Ovary (tissue), 9 donors: ENCODE data around the gene RPL15. TPM values are rescaled to one million over a fixed set of nuclear protein-coding genes. Genes with fewer than 3 reads are reported as not detected.

Experiments
- DNase-seq, 5 donors: peaks; one replicate each; pipeline ENCODE4 v3.0.0-alpha.2; 2019 to 2020
- H3K27ac ChIP-seq, 2 donors: fragments of 200-600 bp; one replicate each; pipeline versions ENCODE4 v1.5.1 to v1.8.0; 2019 to 2022
- H3K27me3 ChIP-seq: fragments of 200-600 bp; one replicate; pipeline ENCODE4 v1.8.0; 2022
- H3K36me3 ChIP-seq: fragments of 200-600 bp; sonication (generic); one replicate; pipeline ENCODE4 v1.5.1; 2019
- H3K4me1 ChIP-seq: one replicate; pipeline ENCODE4 v1.8.1; 2013; ENCODE audit warnings: mild to moderate bottlenecking, moderate library complexity; ENCODE audit not compliant: insufficient read depth
- H3K4me3 ChIP-seq: fragments of 200-600 bp; sonication (generic); one replicate; pipeline ENCODE4 v1.5.1; 2017
- H3K9me3 ChIP-seq, 2 donors: fragments of 200-600 bp in 1 of 2; sonication (generic) in 1 of 2; one replicate each; pipeline versions ENCODE4 v1.5.1 to v1.8.1; 2013 to 2019; ENCODE audit warnings: mild to moderate bottlenecking in 1 of 2, moderate library complexity in 1 of 2
- EP300 ChIP-seq: sonication (generic); formaldehyde crosslinking; IDR thresholded peaks from one replicate; pipeline ENCODE4 v1.6.1; 2017; ENCODE audit warnings: antibody characterized with exemption
- POLR2A ChIP-seq: fragments of 450-650 bp; IDR thresholded peaks from one replicate; pipeline ENCODE4 v1.6.1; 2017; ENCODE audit warnings: antibody characterized with exemption, mild to moderate bottlenecking, moderate library complexity
- WGBS, 3 donors: extraction: QIAGEN DNeasy Blood & Tissue Kit in 1 of 3; methylation state at CpG; one replicate each; pipeline versions ENCODE4 v1.1.5 to v1.1.7; 2013 to 2017; 5-methylcytosine and 5-hydroxymethylcytosine counted together
- intact Hi-C, 4 donors: fragments of 100-400 bp; cut with DNase I; formaldehyde crosslinking; loops; one replicate each; pipeline versions ENCODE4 v1.11.0 to v1.15.1; 2022 to 2023
- polyA plus RNA-seq, 2 donors: library from polyadenylated mRNA; stranded (reverse); fragments of 200-250 nt in 1 of 2; fragments of 350-450 nt in 1 of 2; fragmentation: Illumina TruSeq in 1 of 2; extraction: RNeasy Lipid Tissue Mini Kit (QIAGEN cat#74804) in 1 of 2; gene quantifications; one replicate each; pipeline ENCODE4 v1.2.3, GENCODE V29; 2013 to 2014
- total RNA-seq, 7 donors: library from RNA; depleted of rRNA in 2 of 7; stranded (reverse); fragments of >200 nt in 2 of 7; fragmentation: NEBNext Ultra II Directional in 3 of 7; extraction: Animal tissue kit (Norgen Biotek cat#: 25700) in 3 of 7; gene quantifications; one replicate each; pipeline versions ENCODE4 v1.1.0 to v1.2.4, GENCODE V29; 2016 to 2023
- TF ChIP-seq, protein P1 (sequence below), 3 donors: fragments of 450-650 bp in 2 of 3; fragments of 200-600 bp in 1 of 3; IDR thresholded peaks; one replicate each; pipeline versions ENCODE4 v1.5.1 to v1.8.0; 2016 to 2022; ENCODE audit warnings: antibody characterized with exemption in 3 of 3, mild to moderate bottlenecking in 1 of 3
- donor health status: DM: no; HTN: no; CAD: no; lungs with moderate emphysema.
- donor health status: DM: no; HTN: no; CAD: no.
- donor health status: Bipolar disorder and iron deficiency.
- donor health status: DM: yes; HTN: yes; CAD: no.
- donor health status: DM: no; HTN: no; CAD: no.
- donor health status: DM: yes; HTN: yes; CAD: no.

The RPL15 gene
- total and polyA plus RNA-seq, 9 donors = 3,013 to 6,966 (median 4,015) TPM

DNA sequence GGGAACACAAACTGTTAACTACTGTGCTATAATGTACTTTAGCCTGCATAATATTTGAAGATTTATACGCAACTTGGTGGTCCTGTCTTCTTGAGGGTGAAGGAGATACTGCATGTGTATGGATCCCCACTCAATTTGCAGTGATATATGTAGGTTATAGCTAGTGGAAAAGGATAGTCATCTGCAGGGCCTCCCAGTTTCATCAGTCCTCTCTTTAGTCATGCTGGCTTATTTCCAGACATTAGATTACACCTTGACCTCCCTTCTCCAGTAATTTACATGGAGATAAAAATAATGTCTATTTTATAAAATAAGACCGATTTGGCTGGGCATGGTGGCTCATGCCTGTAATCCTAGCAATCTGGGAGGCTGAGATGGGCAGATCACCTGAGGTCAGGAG is 31.8 kb downstream of the RPL15 start:
- no peak for DNase-seq
- Histone ChIP-seq H3K9me3 (no peaks in the 10 kb centered on the region), H3K27me3 (no peaks in the 10 kb centered on the region), H3K4me1 (peaks cover 16% of the 10 kb centered on the region), H3K4me3 (no peak overlapping the region), H3K27ac (no peak overlapping the region), H3K36me3 (no peaks in the 10 kb centered on the region)
- 84 to 90% (median 85%) methylated on average over 2 of the region's 2 CpGs for WGBS, 3 donors
- TF ChIP-seq, protein P1, sequence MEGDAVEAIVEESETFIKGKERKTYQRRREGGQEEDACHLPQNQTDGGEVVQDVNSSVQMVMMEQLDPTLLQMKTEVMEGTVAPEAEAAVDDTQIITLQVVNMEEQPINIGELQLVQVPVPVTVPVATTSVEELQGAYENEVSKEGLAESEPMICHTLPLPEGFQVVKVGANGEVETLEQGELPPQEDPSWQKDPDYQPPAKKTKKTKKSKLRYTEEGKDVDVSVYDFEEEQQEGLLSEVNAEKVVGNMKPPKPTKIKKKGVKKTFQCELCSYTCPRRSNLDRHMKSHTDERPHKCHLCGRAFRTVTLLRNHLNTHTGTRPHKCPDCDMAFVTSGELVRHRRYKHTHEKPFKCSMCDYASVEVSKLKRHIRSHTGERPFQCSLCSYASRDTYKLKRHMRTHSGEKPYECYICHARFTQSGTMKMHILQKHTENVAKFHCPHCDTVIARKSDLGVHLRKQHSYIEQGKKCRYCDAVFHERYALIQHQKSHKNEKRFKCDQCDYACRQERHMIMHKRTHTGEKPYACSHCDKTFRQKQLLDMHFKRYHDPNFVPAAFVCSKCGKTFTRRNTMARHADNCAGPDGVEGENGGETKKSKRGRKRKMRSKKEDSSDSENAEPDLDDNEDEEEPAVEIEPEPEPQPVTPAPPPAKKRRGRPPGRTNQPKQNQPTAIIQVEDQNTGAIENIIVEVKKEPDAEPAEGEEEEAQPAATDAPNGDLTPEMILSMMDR (IDR thresholded peaks at IDR 0.05) = no peak
- TF ChIP-seq EP300 (no peak), POLR2A (no peak)
- intact Hi-C loops = no loop called here

DNA sequence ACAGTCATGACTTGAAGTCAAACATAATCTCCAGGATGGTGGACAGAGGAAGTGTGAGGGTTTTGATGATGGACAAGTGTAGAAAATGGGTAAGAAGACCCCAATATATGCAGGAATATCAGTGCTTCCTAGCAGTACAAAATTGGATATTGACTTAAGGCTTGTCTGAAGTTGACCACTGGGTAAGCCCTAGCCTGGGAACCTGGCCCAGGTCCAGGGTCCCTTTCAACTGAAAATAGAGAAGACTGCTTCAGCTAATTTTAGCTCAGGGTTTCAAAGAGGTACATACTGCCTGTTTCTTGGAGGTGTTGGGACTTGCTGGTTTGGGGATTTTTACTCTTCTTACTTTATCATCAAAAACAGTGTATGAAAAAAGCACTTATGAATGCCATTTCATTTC is 32.9 kb downstream of the RPL15 start:
- Histone ChIP-seq H3K9me3 (no peaks in the 10 kb centered on the region), H3K4me1 (peaks cover 23% of the 10 kb centered on the region), H3K27me3 (no peaks in the 10 kb centered on the region), H3K36me3 (no peaks in the 10 kb centered on the region), H3K4me3 (no peak overlapping the region), H3K27ac (no peak overlapping the region)
- TF ChIP-seq POLR2A = no peak
- TF ChIP-seq EP300 = no peak
- TF ChIP-seq, protein P1 (IDR thresholded peaks at IDR 0.05) = no peak
- peak in 4 of 5 donors; percentile 30 to 54 (median 46) for DNase-seq
- intact Hi-C loops = no loop called here

DNA sequence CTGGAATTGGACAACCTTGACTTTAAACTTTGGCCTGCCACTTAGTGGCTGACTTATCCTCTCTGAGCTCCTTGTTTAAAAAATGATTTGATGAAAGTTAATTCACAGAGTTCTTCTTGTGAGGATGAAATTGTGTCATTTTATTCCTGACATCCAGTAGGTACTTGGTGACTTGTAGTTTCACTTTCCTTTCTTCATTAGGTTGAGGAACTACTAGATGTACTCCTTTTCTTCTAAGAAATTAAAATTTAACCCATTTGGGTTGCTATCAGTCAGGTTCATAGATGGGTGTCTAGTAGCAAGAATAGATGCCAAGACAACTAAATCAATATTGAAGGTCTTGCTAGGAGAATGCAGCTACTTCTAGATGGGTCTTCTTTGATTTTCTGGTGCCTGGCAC is 33.4 kb downstream of the RPL15 start:
- peaks cover 25% of the 10 kb centered on the region for H3K4me1 ChIP-seq
- H3K4me3 ChIP-seq = no peak overlapping the region
- TF ChIP-seq, protein P1 (IDR thresholded peaks at IDR 0.05) = no peak
- TF ChIP-seq EP300 (no peak), POLR2A (no peak)
- H3K27me3 ChIP-seq = no peaks in the 10 kb centered on the region
- DNase-seq = no peak
- no peaks in the 10 kb centered on the region for H3K9me3 ChIP-seq
- intact Hi-C loops = no loop called here
- no peak overlapping the region for H3K27ac ChIP-seq
- no peaks in the 10 kb centered on the region for H3K36me3 ChIP-seq

DNA sequence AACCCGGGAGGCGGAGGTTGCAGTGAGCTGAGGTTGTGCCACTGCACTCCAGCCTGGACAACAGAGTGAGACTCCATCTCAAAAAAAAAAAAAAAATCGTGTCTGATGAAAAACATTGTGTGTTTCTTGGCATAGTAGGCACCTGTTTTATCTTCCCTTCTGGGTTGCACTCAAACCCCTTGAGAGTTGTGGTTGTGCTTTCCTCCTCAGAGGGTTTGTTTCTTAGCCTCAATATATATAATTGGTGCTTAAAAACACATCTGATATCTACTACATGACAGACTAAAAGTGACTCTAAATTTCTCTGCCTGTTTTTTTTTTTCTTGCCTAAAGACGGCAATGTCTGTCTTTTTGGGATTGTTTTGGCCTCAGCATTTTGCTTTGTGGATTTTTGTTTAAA is 35.7 kb downstream of the RPL15 start:
- Histone ChIP-seq H3K27me3 (no peaks in the 10 kb centered on the region), H3K4me1 (peaks cover 25% of the 10 kb centered on the region), H3K27ac (no peak overlapping the region), H3K4me3 (no peak overlapping the region), H3K36me3 (no peaks in the 10 kb centered on the region), H3K9me3 (no peaks in the 10 kb centered on the region)
- 77 to 79% (median 77%) methylated on average over 4 of the region's 4 CpGs for WGBS, 3 donors
- no peak for DNase-seq
- TF ChIP-seq EP300 (no peak), POLR2A (no peak)
- TF ChIP-seq, protein P1 (IDR thresholded peaks at IDR 0.05) = no peak
- intact Hi-C loops = no loop called here

DNA sequence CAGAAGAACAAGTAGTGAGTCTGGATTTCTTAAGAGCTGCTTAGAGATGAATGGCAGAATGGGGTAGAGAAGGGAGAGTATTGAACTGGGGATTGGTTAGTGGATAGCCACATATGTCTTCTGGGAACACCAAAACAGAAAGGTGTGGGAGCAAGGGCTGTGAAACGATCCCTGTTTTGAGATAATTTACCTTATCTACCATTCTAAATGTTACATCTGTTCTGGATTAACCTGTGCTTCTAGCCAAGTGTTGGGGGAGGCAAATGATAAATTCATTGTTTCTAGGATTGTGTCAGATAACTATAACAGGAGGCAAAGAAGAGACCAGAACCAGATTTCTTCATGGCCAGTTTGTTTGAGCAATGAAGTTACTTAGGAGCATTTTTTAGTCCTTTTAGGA is 36.6 kb downstream of the RPL15 start:
- Histone ChIP-seq H3K27ac (no peak overlapping the region), H3K4me3 (no peak overlapping the region), H3K36me3 (no peaks in the 10 kb centered on the region), H3K4me1 (peaks cover 22% of the 10 kb centered on the region), H3K27me3 (no peaks in the 10 kb centered on the region), H3K9me3 (no peaks in the 10 kb centered on the region)
- 11 to 29% (median 13%) methylated on average over 1 of the region's 1 CpG for WGBS, 3 donors
- intact Hi-C loops = no loop called here
- TF ChIP-seq EP300 (no peak), POLR2A (no peak)
- TF ChIP-seq, protein P1 (IDR thresholded peaks at IDR 0.05) = no peak
- no peak for DNase-seq
